K562 (cell line): ENCODE measurements around the gene RASSF6. TPM values are rescaled to one million over a fixed set of nuclear protein-coding genes. Genes with fewer than 3 reads are reported as not detected.

Experiments used
- ATAC-seq: fragments of 200-7000 bp; cut with Tn5 transposase; 3 replicates; pipeline ENCODE4 v1.9.1; 2020; ENCODE audit warnings: moderate library complexity
- BruUV-seq: library from RNA; stranded (reverse); fragments of 400-500 nt; replicated peaks from 2 replicates; lab custom pipeline; 2021; lab: Mats Ljungman, UMichigan
- CTCF ChIA-PET: fragments of 300-600 bp; formaldehyde crosslinking; extraction: SDS; loops from one replicate; lab custom pipeline; 2021; ENCODE audit warnings: low intra/inter-chr PET ratio; lab: Yijun Ruan, JAX
- POLR2A ChIA-PET: fragments of 300-600, 350-650 bp; sonication (Branson Sonifier 250); formaldehyde crosslinking; extraction: SDS; loops from one replicate; lab custom pipeline; 2021; ENCODE audit warnings: antibody characterized with exemption, inconsistent platforms; lab: Yijun Ruan, JAX
- DNase-seq, 4 experiments: peaks; one replicate each; pipeline versions ENCODE4 v3.0.0 to v3.0.0-alpha.2; 2011 to 2018; ENCODE audit warnings: low spot score in 3 of 4, mixed read lengths in 3 of 4; ENCODE audit errors: extremely low read depth in 1 of 4
- FAIRE-seq: peaks from 2 replicates; lab custom pipeline; 2011; peaks lifted over from hg19 to GRCh38; lab: Jason Lieb, UNC
- H2AFZ ChIP-seq: 2 replicates; pipeline ENCODE4 v1.6.0; 2011; ENCODE audit warnings: low read depth, low read length, control low read depth, inconsistent platforms
- H3K27ac ChIP-seq: fragments of 200-600 bp; 3 replicates; pipeline ENCODE4 v1.8.0; 2011; ENCODE audit warnings: low read depth, mild to moderate bottlenecking, control low read depth, inconsistent platforms, low read length, moderate library complexity, mixed read lengths; ENCODE audit errors: extremely low read depth
- H3K27me3 ChIP-seq, 2 experiments: fragments of 300-600 bp in 1 of 2; 2 replicates in 1 of 2; 3 replicates in 1 of 2; pipeline versions ENCODE4 v1.6.0 to v1.8.0; 2011; ENCODE audit warnings: inconsistent platforms in 2 of 2, low read length in 2 of 2, mild to moderate bottlenecking in 1 of 2, mixed read lengths in 1 of 2, moderate library complexity in 1 of 2; ENCODE audit not compliant: control insufficient read depth in 2 of 2, insufficient read depth in 2 of 2
- H3K36me3 ChIP-seq: fragments of 300-600 bp; 3 replicates; pipeline ENCODE4 v1.8.0; 2011; ENCODE audit warnings: mild to moderate bottlenecking, low read length, inconsistent platforms; ENCODE audit not compliant: control insufficient read depth, insufficient read depth
- H3K4me1 ChIP-seq, 2 experiments: fragments of 200-600 bp in 1 of 2; replicated peaks in 1 of 2; 2 replicates in 1 of 2; 3 replicates in 1 of 2; pipeline versions ENCODE4 v1.5.1 to v1.8.0; 2011; ENCODE audit warnings: inconsistent platforms in 2 of 2, low read length in 2 of 2, mild to moderate bottlenecking in 1 of 2, mixed read lengths in 1 of 2, moderate library complexity in 1 of 2; ENCODE audit not compliant: control insufficient read depth in 2 of 2, insufficient read depth in 2 of 2
- H3K4me2 ChIP-seq: 2 replicates; pipeline ENCODE4 v1.6.1; 2011; ENCODE audit warnings: low read length, control low read depth, inconsistent platforms, mixed read lengths; ENCODE audit not compliant: insufficient read depth
- H3K4me3 ChIP-seq: fragments of 200-600 bp; sonication (generic), shearing (Covaris generic); 2 replicates; pipeline ENCODE4 v1.5.1; 2016; ENCODE audit warnings: control low read depth, inconsistent platforms
- H3K79me2 ChIP-seq: fragments of 200-600 bp; 3 replicates; pipeline ENCODE4 v1.8.0; 2011; ENCODE audit warnings: low read length, inconsistent platforms; ENCODE audit not compliant: control insufficient read depth, insufficient read depth
- H3K9ac ChIP-seq, 2 experiments: 2 replicates each; pipeline versions ENCODE4 v1.6.0 to v1.6.1; 2011; ENCODE audit warnings: low read depth in 2 of 2, low read length in 2 of 2, control low read depth in 1 of 2, inconsistent platforms in 1 of 2, mild to moderate bottlenecking in 1 of 2, mixed read lengths in 1 of 2; ENCODE audit not compliant: insufficient read depth in 1 of 2
- H3K9me1 ChIP-seq: one replicate; pipeline ENCODE4 v1.6.0; 2011; ENCODE audit warnings: inconsistent platforms, mild to moderate bottlenecking, low read length, moderate library complexity; ENCODE audit not compliant: control insufficient read depth, insufficient read depth
- H3K9me3 ChIP-seq: replicated peaks from 2 replicates; pipeline ENCODE4 v1.5.1; 2011; ENCODE audit warnings: low read depth, low read length, inconsistent platforms; ENCODE audit not compliant: control insufficient read depth, insufficient read depth
- H4K20me1 ChIP-seq: replicated peaks from 2 replicates; pipeline ENCODE4 v1.6.1; 2011; ENCODE audit warnings: low read length, inconsistent platforms, mixed read lengths; ENCODE audit not compliant: control insufficient read depth, insufficient read depth
- ILK ChIP-seq: fragments of 450-650 bp; IDR thresholded peaks from 2 replicates; pipeline ENCODE4 v1.6.1; 2016; ENCODE audit warnings: missing genetic modification characterization, low read depth, mild to moderate bottlenecking, missing compliant biosample characterization, moderate library complexity, borderline replicate concordance
- RAD21 ChIP-seq, 2 experiments: fragments of 250-450 bp in 1 of 2; fragments of 450-650 bp in 1 of 2; sonication (Bioruptor Pico) in 1 of 2; formaldehyde crosslinking in 1 of 2; IDR thresholded peaks in 1 of 2; conservative IDR thresholded peaks in 1 of 2; 2 replicates each; pipeline versions ENCODE4 v1.4.0 to v1.8.0; 2020 to 2022; ENCODE audit warnings: mild to moderate bottlenecking in 2 of 2, moderate library complexity in 1 of 2
- RNF2 ChIP-seq: sonication (generic); IDR thresholded peaks from 2 replicates; pipeline ENCODE4 v1.6.1; 2016
- SAFB2 ChIP-seq: fragments of 200-400 bp; formaldehyde crosslinking; IDR thresholded peaks from 2 replicates; pipeline ENCODE4 v1.6.1; 2018; ENCODE audit warnings: borderline replicate concordance, low read length, low read depth, moderate library complexity; ENCODE audit not compliant: severe bottlenecking
- SMC3 ChIP-seq: conservative IDR thresholded peaks from 2 replicates; pipeline ENCODE4 v1.6.1; 2011; ENCODE audit warnings: low read depth, low read length, improper control_type of control experiment; ENCODE audit not compliant: insufficient read depth
- WGBS: fragments of 100-300 bp; shearing (Covaris generic); methylation state at CpG from one replicate; pipeline ENCODE4 v1.1.6; 2016; ENCODE audit warnings: low coverage, mixed read lengths; ENCODE audit not compliant: insufficient coverage; ENCODE audit errors: missing lambda C conversion rate; 5-methylcytosine and 5-hydroxymethylcytosine counted together
- in situ Hi-C: fragments of 300-500 bp; cut with MboI; formaldehyde crosslinking; loops from 4 replicates; pipeline ENCODE4 v1.15.0; 2018; ENCODE audit warnings: inconsistent platforms, mixed read lengths
- intact Hi-C: fragments of 100-400 bp; cut with micrococcal nuclease; formaldehyde crosslinking; loops from 2 replicates; pipeline ENCODE4 v1.14.2; 2022
- polyA plus RNA-seq, 8 experiments: library from polyadenylated mRNA; depleted of rRNA in 4 of 8; stranded (reverse) in 5 of 8; unstranded in 3 of 8; fragments of >200 nt; fragmentation: Nextera tagmentation in 2 of 8; fragmentation: Illumina TruSeq in 1 of 8; extraction: Ambion mirVana in 2 of 8; extraction: Trizol in 1 of 8; gene quantifications; 2 replicates each; pipeline versions ENCODE4 v1.2.1 to v1.2.3, GENCODE V29; 2011 to 2014; ENCODE audit warnings: inconsistent platforms in 1 of 8, missing spikeins in 1 of 8
- total RNA-seq, 7 experiments: library from RNA; depleted of rRNA in 6 of 7; stranded (reverse); fragments of >200 nt in 6 of 7; fragmentation: Illumina TruSeq in 2 of 7; extraction: Trizol in 2 of 7; gene quantifications; 2 replicates each; pipeline versions ENCODE4 v1.2.1 to v1.2.3, GENCODE V29; 2011 to 2021; ENCODE audit warnings: low replicate concordance in 1 of 7
- TF ChIP-seq, protein P1 (sequence below): fragments of 250-450 bp; sonication (Bioruptor Pico); IDR thresholded peaks from 2 replicates; pipeline ENCODE4 v1.8.0; 2022; ENCODE audit warnings: moderate library complexity, mild to moderate bottlenecking, inconsistent platforms
- TF ChIP-seq, protein P2 (sequence below), 2 experiments: fragments of 450-650 bp; formaldehyde crosslinking in 1 of 2; IDR thresholded peaks; 2 replicates each; pipeline versions ENCODE4 v1.4.0 to v1.6.1; 2014 to 2020; ENCODE audit warnings: mild to moderate bottlenecking in 2 of 2, borderline replicate concordance in 1 of 2, low read depth in 1 of 2

RASSF6 gene
- total and polyA plus RNA-seq, 9 of the 15 experiments (the other 6 are each of a cell fraction or from before 2014, with no cell fraction given): under 0.01 to 0.25 (median 0.06) TPM; not detected in 1

DNA sequence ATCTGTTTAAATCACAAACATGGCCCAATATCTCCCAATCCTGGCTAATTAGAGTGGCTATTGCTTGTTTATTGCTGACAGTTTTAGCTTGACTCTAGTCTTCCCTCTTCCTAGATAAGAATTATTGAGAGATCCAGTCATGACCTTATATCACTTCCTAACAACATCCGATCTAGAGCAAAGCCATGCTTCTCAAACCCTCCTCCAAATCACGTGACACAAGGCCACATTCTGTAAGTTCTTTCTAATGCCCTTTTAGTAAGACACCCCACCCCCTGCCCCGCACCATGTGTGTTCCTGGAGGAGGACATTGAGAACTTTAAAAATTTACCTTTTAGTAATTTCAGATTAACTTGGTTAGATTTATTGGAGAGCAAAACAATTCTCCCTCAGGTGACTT, 40.6 kb upstream of the RASSF6 start (continued):
- TF ChIP-seq, protein P1, sequence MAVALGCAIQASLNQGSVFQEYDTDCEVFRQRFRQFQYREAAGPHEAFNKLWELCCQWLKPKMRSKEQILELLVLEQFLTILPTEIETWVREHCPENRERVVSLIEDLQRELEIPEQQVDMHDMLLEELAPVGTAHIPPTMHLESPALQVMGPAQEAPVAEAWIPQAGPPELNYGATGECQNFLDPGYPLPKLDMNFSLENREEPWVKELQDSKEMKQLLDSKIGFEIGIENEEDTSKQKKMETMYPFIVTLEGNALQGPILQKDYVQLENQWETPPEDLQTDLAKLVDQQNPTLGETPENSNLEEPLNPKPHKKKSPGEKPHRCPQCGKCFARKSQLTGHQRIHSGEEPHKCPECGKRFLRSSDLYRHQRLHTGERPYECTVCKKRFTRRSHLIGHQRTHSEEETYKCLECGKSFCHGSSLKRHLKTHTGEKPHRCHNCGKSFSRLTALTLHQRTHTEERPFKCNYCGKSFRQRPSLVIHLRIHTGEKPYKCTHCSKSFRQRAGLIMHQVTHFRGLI (CRISPR knock-in tag): no peak

DNA sequence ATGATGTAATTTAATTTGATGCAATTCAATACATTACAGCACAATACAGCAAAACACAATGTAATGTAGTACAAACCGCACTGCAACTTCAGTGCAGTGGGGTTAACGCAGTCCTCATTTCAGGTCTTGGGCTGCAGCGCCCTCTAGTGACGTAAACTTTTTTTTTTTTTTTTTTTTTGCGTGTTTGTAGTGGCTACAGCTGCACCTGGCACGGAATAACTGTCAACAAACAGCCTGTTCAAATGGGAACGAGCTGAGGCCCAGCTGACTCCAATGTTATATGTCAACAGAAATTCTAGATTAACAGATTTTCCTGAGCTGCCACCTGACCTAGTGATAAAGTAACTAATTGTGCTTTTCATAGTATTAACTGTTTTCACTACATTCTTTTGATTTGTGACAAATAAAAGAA, 33.5 kb upstream of the RASSF6 start:
- DNase-seq (peak; percentile 44 to 71 (median 62)), FAIRE-seq (peak; percentile 88), ATAC-seq (peak; percentile 73)
- no peaks in the 10 kb centered on the region for H3K9me3 ChIP-seq
- no peak overlapping the region for H3K4me2 ChIP-seq
- no peaks in the 10 kb centered on the region for H4K20me1 ChIP-seq
- CTCF ChIA-PET: interaction anchor here (0.5 to 3.0 kb wide), 8 partner anchors 60 to 342 kb away, joined by 3 to 19 read pairs (median 8); no protein-coding TSS in a partner anchor
- no peaks in the 10 kb centered on the region for H3K4me1 ChIP-seq
- BruUV-seq: no TSS peak
- no peaks in the 10 kb centered on the region; a peak in 1 of 5 replicates for H3K27me3 ChIP-seq
- POLR2A ChIA-PET: no interaction called here
- WGBS: 0% methylated on average over 6 of the region's 7 CpGs
- H3K79me2 ChIP-seq: no peaks in the 10 kb centered on the region
- H3K9me1 ChIP-seq: no peaks in the 10 kb centered on the region
- in situ Hi-C loops (loop anchor here (10.0 kb wide), 1 partner anchor 339 kb away; no protein-coding TSS in a partner anchor), intact Hi-C loops (loop anchor here (1.0 to 10.0 kb wide), 5 partner anchors 61 to 341 kb away; no protein-coding TSS in a partner anchor)
- H2AFZ ChIP-seq: no peak overlapping the region
- H3K9ac ChIP-seq: no peak overlapping the region
- H3K4me3 ChIP-seq: no peak overlapping the region
- H3K36me3 ChIP-seq: no peaks in the 10 kb centered on the region
- no peak overlapping the region for H3K27ac ChIP-seq
- TF ChIP-seq SAFB2 (no peak), SMC3 (peak; percentile 59), RAD21 (CRISPR knock-in tag; conservative IDR thresholded peaks at IDR 0.05 in 1 of 2, IDR thresholded peaks at IDR 0.05 in 1 of 2) (peak; percentile 53 to 66), RNF2 (no peak), ILK (tag) (no peak)
- TF ChIP-seq, protein P2, sequence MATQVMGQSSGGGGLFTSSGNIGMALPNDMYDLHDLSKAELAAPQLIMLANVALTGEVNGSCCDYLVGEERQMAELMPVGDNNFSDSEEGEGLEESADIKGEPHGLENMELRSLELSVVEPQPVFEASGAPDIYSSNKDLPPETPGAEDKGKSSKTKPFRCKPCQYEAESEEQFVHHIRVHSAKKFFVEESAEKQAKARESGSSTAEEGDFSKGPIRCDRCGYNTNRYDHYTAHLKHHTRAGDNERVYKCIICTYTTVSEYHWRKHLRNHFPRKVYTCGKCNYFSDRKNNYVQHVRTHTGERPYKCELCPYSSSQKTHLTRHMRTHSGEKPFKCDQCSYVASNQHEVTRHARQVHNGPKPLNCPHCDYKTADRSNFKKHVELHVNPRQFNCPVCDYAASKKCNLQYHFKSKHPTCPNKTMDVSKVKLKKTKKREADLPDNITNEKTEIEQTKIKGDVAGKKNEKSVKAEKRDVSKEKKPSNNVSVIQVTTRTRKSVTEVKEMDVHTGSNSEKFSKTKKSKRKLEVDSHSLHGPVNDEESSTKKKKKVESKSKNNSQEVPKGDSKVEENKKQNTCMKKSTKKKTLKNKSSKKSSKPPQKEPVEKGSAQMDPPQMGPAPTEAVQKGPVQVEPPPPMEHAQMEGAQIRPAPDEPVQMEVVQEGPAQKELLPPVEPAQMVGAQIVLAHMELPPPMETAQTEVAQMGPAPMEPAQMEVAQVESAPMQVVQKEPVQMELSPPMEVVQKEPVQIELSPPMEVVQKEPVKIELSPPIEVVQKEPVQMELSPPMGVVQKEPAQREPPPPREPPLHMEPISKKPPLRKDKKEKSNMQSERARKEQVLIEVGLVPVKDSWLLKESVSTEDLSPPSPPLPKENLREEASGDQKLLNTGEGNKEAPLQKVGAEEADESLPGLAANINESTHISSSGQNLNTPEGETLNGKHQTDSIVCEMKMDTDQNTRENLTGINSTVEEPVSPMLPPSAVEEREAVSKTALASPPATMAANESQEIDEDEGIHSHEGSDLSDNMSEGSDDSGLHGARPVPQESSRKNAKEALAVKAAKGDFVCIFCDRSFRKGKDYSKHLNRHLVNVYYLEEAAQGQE (IDR thresholded peaks at IDR 0.05; ENCODE audit: borderline replicate concordance): peak; percentile 65; the same call in 1 of the 2 replicates
- TF ChIP-seq, protein P2 (CRISPR knock-in tag; IDR thresholded peaks at IDR 0.05; ENCODE audit: low read depth): no peak
